ENCODE data around the gene ENPP5.
A peak's percentile ranks its signal among the peaks of the same experiment; 100 is the strongest.

ENPP5 gene

GRCh38 chr6:46170357-46171289, at the start of gene ENPP5:
Gene ENPP5, minus strand, starts transcription at chr6:46170980. Its CDS starts 2,718 bp downstream, at chr6:46168262.
- peak; percentile 9 for DNase-seq

GRCh38 chr6:46219661-46220060, 48.9 kb upstream of the ENPP5 start:
- DNase-seq: no peak

- DNase-seq: no peak
Measured at GRCh38 chr6:46218457-46218856, 47.7 kb upstream of the ENPP5 start.

GRCh38 chr6:46217671-46218131, 46.9 kb upstream of the ENPP5 start:
- DNase-seq: no peak

GRCh38 chr6:46216879-46217278, 46.1 kb upstream of the ENPP5 start:
- no peak for DNase-seq

GRCh38 chr6:46215777-46216176, 45.0 kb upstream of the ENPP5 start:
- no peak for DNase-seq

GRCh38 chr6:46215213-46215612, 44.4 kb upstream of the ENPP5 start:
- no peak for DNase-seq

GRCh38 chr6:46211917-46212316, 41.1 kb upstream of the ENPP5 start:
- DNase-seq: no peak

- no peak for DNase-seq
Measured at GRCh38 chr6:46210294-46210693, 39.5 kb upstream of the ENPP5 start.

GRCh38 chr6:46208303-46208702, 37.5 kb upstream of the ENPP5 start:
- DNase-seq: no peak

GRCh38 chr6:46207174-46207573, 36.4 kb upstream of the ENPP5 start:
- DNase-seq: no peak

- no peak for DNase-seq
Measured at GRCh38 chr6:46204880-46205650, 34.3 kb upstream of the ENPP5 start.

- no peak for DNase-seq
Measured at GRCh38 chr6:46203391-46204177, 32.8 kb upstream of the ENPP5 start.

GRCh38 chr6:46201702-46202101, 30.9 kb upstream of the ENPP5 start:
- no peak for DNase-seq

GRCh38 chr6:46199387-46199786, 28.6 kb upstream of the ENPP5 start:
- no peak for DNase-seq

- no peak for DNase-seq
Measured at GRCh38 chr6:46191961-46192360, 21.2 kb upstream of the ENPP5 start.

GRCh38 chr6:46190889-46191288, 20.1 kb upstream of the ENPP5 start:
- DNase-seq: no peak

GRCh38 chr6:46189726-46190125, 18.9 kb upstream of the ENPP5 start:
- no peak for DNase-seq

GRCh38 chr6:46186583-46186982, 15.8 kb upstream of the ENPP5 start:
- no peak for DNase-seq

GRCh38 chr6:46184114-46184513, 13.3 kb upstream of the ENPP5 start:
- no peak for DNase-seq

GRCh38 chr6:46175976-46176375, 5.2 kb upstream of the ENPP5 start:
- DNase-seq: peak; percentile 4

GRCh38 chr6:46175446-46175845, 4.7 kb upstream of the ENPP5 start:
- DNase-seq: no peak

GRCh38 chr6:46174904-46175303, 4.1 kb upstream of the ENPP5 start:
- DNase-seq: peak; percentile 53

Measured in NK-92 treated with Interleukin-12 subunit alpha and Interleukin-12 subunit beta, amount 100 ng/mL, for 24 hours (cell line).